ENCODE measurements around the gene RSPH1.

Gene RSPH1

DNA sequence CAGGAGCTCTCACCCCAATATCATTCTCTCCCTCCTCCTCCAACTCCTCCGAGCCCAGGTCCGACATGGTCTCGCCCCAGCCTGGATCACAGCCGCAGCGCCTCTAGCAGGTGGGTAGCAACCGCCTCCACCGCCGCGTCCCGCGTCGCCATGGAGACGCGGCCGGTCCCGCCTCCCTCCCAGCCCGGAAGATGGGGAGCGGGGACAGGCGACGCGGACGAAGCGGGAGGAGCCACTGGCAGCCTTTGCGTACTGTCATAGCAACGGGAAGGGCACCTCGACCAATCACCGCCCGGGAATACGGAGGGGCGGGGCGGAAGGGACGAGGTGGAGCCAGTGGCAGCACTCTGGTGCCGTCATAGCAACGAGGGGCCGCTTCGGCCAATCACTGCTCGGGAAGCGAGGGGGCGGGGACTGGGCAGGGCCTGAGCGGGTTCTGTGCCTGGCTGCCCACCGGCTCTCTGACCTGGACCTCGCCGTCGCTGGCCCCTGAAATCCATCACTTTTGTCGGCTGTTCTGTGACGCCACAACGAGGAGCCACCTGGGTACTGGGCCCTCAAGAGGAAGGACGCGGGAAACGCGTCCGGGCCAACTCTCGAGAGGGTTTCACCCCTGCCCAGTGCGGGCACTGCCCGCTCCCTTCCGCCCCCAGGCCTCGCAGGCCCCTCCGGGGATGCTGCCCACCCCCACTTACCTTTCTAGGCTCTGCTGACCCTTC lies at the start of gene RSPH1:
Gene RSPH1, minus strand, starts transcription at position 105 of the 719 bp plus-strand sequence. Its CDS starts 38 bp downstream, at position 67.
- TF ChIP-seq, protein P1, sequence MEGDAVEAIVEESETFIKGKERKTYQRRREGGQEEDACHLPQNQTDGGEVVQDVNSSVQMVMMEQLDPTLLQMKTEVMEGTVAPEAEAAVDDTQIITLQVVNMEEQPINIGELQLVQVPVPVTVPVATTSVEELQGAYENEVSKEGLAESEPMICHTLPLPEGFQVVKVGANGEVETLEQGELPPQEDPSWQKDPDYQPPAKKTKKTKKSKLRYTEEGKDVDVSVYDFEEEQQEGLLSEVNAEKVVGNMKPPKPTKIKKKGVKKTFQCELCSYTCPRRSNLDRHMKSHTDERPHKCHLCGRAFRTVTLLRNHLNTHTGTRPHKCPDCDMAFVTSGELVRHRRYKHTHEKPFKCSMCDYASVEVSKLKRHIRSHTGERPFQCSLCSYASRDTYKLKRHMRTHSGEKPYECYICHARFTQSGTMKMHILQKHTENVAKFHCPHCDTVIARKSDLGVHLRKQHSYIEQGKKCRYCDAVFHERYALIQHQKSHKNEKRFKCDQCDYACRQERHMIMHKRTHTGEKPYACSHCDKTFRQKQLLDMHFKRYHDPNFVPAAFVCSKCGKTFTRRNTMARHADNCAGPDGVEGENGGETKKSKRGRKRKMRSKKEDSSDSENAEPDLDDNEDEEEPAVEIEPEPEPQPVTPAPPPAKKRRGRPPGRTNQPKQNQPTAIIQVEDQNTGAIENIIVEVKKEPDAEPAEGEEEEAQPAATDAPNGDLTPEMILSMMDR (IDR thresholded peaks at IDR 0.05; ENCODE audit: low read depth, low read length, missing control alignments) = no peak
- DNase-seq (ENCODE audit: low read depth) = peak; percentile 93

DNA sequence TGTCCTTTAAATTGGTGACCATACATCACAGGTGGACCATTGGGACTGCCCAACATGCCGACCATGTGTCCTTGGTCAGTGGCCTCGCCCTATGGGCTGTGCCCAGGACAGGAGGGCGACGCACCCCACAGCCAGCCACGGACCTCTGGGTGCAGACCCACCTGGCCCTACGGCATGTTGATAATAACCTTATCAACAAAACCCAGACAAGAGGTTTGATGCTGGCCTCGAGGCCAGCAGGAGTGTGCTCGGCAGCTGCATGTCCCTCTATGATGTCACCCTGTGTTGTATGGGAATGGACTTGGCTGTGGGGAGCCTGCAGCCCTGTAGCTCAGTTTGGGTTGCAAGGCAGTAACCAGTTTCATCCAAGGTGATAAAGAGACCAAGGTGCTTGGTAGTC lies 49.7 kb upstream of the RSPH1 start:
- no peak for DNase-seq (ENCODE audit: low read depth)
- TF ChIP-seq, protein P1 (IDR thresholded peaks at IDR 0.05; ENCODE audit: low read depth, low read length, missing control alignments) = no peak
- H3K4me3 ChIP-seq (ENCODE audit: low read depth, low read length) = no peak overlapping the region

More for the DNA sequence above, at the start of gene RSPH1:
- H3K4me3 ChIP-seq (ENCODE audit: low read depth, low read length) = peak within 1 kb of the TSS; percentile 69

DNA sequence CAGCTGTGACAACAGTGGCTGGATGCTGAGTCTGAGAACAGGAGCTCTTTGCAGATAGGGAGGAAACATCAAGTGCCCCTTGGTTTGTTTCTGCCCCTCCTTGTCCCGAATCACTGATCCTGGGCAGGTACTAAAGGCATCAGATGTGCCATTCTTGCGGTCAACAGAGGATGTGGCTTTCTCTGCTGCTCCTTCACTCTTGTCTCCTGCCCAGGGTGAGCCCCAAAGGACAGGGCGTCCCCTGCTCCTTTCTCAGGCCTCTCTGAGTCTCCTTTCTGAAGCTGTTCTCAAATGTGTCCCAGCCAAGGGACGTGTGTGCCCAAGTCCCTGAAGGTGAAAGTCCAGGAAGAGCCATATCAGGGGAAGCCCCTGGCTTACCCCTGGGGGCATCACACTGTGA lies 49.3 kb upstream of the RSPH1 start:
- H3K4me3 ChIP-seq (ENCODE audit: low read depth, low read length) = no peak overlapping the region
- no peak for DNase-seq (ENCODE audit: low read depth)
- TF ChIP-seq, protein P1 (IDR thresholded peaks at IDR 0.05; ENCODE audit: low read depth, low read length, missing control alignments) = no peak

DNA sequence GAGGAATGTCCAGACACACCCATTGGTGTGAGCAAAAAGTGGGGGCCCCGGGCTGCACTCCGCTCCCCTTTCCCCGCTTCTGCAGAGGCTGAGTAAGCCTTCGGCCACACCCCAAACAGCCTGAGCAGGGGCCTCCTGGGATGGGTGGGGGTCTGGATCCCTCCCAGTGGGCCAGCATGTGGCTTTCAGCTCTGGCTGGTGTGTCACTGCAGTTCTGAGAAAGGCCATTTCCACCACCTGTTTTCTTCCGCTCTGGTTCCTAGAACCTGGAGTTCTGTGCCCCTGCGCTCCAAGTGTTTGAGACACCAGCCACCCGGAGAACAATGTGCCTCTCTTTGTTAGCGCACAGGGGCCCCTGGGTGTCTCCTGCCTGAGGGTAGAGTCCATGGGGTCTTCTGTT lies 48.5 kb upstream of the RSPH1 start:
- no peak for DNase-seq (ENCODE audit: low read depth)
- TF ChIP-seq, protein P1 (IDR thresholded peaks at IDR 0.05; ENCODE audit: low read depth, low read length, missing control alignments) = no peak
- H3K4me3 ChIP-seq (ENCODE audit: low read depth, low read length) = no peak overlapping the region

DNA sequence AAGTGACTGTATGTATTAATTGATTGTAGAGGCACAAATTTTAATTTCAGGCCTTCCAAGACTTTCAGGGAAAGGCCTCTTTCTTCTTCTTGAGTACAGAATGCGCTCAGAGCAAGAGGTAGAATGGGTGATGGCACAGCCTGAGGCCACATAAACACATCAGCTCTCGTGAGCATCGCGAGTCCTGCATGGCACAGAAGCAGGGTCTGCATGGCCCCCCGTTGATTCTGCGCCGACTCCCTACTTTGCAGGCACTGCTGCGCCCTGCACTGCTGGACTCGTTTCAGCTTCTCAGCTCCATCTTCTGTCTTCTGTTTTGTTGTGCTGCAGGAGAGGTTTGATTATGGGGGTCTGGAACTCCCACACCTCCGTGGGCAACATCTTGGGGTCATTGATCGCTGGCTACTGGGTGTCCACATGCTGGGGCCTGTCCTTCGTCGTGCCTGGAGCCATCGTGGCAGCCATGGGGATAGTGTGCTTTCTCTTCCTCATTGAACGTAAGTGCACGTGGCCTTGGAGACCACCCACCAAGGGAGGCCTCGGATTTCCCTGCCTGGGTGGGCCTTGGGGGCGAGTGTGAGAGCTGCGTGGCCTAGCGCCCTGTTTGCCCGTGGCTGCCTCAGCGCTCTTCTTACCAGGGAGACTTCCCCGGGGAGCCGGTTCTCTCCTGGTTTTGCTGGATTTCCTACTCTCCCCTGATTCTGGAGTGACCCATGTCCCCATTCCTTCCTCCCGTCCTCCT lies 47.3 kb upstream of the RSPH1 start:
- no peak for DNase-seq (ENCODE audit: low read depth)
- TF ChIP-seq, protein P1 (IDR thresholded peaks at IDR 0.05; ENCODE audit: low read depth, low read length, missing control alignments) = no peak
- H3K4me3 ChIP-seq (ENCODE audit: low read depth, low read length) = no peak overlapping the region

DNA sequence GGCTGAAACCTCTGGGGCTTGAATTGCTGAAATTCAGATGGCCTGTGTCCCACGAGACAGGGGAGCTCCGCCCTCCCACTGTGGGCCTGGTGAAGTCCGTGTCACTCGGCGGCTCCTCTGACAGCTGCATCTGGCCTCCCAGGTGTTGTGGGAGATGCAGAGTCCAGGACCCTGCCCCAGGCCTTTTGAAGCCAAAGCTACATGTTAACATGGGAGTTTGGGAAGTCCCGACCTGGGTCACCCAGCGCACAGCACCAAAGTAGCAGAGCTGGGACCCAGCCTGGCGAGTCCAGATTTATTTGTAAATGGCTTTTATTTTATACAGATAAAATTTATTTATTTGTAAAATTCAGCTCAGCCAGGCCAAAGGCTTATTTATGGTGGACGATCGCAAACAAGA lies 46.6 kb upstream of the RSPH1 start:
- H3K4me3 ChIP-seq (ENCODE audit: low read depth, low read length) = no peak overlapping the region
- no peak for DNase-seq (ENCODE audit: low read depth)
- TF ChIP-seq, protein P1 (IDR thresholded peaks at IDR 0.05; ENCODE audit: low read depth, low read length, missing control alignments) = no peak

Measured in GM12864 (cell line).